ENCODE measurements around the gene DOLK.

The DOLK gene

DNA sequence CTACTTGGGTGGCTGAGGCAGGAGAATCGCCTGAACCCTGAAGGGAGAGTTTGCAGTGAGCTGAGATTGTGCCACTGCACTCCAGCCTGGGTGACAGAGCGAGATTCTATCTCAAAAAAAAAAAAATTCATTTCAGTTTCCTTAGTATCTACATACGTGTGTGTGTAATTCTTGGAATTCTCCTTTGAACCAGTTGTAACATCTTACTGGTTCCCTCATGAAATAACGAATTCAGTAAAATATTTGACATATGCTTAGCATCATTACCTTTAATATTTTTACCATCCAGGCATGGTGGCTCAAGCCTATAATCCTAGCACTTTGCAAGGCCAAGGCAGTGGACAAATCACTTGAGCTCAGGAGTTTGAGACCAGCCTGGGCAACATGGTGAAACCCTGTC, 17.8 kb downstream of the DOLK start:
- DNase-seq, result no peak

GRCh38 chr9:128928624-128929023, 18.8 kb downstream of the DOLK start:
- DNase-seq, result no peak

- DNase-seq, result no peak
Observed at GRCh38 chr9:128927731-128928411, 19.5 kb downstream of the DOLK start.

GRCh38 chr9:128923493-128923883, 23.9 kb downstream of the DOLK start:
- no peak for DNase-seq

DNA sequence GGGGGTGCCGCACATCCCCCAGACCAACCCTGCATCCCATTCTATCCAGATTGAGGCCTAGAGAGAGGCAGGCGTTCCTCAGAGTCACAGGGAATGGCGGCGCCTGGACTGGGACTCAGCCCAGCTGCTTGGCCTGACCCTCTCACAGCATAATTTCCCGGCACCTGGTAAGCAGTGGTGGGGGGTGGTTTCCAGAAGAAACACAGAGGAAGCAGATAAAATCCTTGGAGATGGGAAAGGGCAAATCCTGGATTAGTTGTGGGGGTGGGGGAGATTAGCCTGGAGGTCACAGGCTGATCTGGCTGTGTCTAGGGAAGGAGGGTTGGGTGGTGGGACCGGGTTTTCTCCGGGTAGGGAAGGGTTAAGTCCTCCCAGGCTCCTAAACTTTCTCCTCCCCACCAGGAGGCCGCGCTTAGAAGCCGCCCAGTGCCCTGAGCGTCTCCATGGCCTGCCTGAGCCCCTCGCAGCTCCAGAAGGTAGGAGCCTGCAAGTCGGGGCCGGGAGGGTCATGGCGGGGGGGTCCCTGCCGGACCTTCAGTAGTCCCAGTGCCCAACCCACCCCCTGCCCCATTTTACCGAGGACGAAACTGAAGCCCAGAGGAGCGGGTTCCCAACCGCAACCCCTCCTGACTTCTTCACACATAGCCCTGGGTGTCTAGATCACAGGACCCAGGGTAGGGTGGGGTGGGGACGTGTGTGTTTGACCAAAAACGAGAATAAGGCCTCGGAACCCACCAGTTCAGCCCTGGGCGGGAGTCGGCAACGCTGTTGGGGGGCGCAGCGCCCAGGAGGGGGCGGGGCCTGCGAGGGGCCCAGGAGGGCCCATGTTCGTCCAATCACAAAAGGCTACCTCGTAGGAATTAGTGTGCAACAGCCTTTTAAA, 25.3 kb downstream of the DOLK start:
- no peak for DNase-seq

DNA sequence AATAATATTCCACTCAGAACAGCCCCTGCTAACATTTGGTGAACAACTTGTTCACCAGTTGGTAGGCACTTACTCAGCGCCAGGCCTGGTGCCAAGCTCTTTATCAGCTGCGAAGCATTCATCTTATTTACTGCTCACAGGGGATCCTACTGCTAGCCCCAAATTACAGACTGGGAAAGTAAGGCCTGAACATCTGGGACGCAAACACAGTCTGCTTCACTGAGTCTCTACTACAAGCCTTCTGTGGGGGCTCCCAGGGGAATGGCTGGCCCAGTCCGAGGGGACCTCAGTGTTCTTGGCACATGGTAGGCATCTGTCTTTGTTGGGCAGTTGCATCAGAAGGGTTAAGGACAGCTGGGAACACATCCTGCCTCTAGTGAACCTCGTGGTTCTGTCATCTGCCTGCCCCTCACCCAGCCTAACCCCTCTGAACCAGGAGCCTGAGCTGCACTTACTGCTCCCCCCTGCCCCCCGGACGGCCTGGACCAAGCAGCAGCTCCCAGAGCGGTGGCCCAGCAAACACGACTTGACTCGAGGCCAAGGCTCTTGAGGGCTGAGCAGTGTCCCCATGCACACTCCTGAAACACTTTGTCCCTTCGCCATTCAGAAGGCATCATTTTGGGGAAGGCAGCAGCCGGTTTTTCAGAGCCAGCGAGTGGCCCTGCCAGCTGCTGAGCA, 26.9 kb downstream of the DOLK start, which contains the start of gene PHYHD1:
Gene PHYHD1 (plus strand): TSS at position 602 of the 678 bp plus-strand sequence. CDS start 1,342 bp downstream, outside the sequence.
- no peak for DNase-seq

DNA sequence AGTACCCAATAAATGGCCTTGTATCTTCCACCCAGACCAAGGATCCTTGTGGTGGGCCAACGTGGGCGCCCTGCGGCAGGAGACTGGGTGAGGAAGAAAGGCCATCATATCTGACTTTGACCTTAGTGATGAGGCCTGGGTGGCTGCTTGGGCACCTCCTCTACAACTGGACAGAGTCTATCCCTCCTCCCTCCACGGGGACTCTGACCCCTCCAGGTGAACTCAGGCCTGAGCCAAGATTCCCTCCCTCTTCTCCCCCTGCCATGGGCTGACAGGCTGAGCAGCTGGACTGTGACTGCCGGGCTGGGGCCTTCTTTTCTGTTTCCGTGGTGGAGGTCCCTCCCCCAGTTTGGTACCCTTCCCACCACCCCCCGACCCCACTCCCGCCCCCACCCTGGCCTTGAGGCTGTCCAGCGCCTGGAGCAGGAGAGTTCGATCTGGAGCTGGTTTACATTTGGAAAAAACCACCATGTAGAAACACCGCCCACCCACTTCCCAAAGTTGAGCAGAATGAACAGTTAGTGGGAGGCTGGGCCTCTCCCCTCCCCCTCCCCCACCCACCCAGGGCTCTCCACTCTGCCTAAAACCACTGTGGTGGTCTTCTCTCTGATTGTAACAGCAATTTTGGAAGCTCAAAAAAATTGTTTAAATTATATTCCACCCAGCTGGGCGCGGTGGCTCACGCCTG, 27.9 kb downstream of the DOLK start:
- DNase-seq, result no peak

GRCh38 chr9:128918921-128919320, 28.5 kb downstream of the DOLK start:
- DNase-seq, result no peak

DNA sequence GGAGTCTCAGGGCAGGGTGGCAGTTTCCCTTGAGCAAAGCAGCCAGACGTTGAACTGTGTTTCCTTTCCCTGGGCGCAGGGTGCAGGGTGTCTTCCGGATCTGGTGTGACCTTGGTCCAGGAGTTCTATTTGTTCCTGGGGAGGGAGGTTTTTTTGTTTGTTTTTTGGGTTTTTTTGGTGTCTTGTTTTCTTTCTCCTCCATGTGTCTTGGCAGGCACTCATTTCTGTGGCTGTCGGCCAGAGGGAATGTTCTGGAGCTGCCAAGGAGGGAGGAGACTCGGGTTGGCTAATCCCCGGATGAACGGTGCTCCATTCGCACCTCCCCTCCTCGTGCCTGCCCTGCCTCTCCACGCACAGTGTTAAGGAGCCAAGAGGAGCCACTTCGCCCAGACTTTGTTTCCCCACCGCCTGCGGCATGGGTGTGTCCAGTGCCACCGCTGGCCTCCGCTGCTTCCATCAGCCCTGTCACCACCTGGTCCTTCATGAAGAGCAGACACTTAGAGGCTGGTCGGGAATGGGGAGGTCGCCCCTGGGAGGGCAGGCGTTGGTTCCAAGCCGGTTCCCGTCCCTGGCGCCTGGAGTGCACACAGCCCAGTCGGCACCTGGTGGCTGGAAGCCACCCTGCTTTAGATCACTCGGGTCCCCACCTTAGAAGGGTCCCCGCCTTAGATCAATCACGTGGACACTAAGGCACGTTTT, 30.1 kb downstream of the DOLK start:
- no peak for DNase-seq

- DNase-seq, result no peak
Observed at GRCh38 chr9:128916745-128917144, 30.7 kb downstream of the DOLK start.

GRCh38 chr9:128916204-128916603, 31.2 kb downstream of the DOLK start:
- no peak for DNase-seq

DNA sequence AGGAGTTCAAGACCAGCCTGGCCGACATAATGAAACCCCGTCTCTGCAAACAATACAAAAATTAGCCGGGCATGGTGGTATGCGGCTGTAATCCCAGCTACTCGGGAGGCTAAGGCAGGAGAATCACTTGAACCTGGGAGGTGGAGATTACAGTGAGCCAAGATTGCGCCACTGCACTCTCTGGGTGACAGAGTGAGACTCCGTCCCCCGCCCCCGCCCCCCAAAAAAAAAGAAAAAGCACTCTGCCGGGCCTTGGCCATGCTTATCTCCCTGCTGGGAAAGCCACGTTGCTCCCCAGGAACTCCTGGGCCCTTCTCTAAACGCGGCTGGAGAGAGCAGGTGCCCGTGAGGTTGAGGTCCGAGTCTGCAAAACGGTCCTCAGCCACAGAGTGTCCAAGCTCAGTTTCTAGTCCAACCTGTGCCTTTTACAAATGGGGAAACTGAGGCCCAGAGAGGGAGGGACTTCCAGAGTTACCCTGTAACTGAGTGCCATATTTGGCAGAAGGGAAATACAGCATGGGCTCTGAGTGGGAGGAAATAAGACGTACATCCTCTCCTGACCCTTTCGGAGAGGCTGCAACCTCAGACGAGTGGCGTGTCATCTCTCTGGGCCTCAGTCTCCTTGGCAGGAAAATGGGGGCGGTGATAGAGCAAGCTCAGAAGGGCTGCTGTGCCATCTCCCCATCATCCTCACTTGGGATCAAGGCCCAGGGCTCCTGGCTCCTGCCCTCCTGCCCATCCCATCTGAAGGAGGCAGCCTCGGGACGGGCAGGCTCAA, 33.2 kb downstream of the DOLK start:
- no peak for DNase-seq

- no peak for DNase-seq
Observed at GRCh38 chr9:128913048-128913900, 34.1 kb downstream of the DOLK start.

DNA sequence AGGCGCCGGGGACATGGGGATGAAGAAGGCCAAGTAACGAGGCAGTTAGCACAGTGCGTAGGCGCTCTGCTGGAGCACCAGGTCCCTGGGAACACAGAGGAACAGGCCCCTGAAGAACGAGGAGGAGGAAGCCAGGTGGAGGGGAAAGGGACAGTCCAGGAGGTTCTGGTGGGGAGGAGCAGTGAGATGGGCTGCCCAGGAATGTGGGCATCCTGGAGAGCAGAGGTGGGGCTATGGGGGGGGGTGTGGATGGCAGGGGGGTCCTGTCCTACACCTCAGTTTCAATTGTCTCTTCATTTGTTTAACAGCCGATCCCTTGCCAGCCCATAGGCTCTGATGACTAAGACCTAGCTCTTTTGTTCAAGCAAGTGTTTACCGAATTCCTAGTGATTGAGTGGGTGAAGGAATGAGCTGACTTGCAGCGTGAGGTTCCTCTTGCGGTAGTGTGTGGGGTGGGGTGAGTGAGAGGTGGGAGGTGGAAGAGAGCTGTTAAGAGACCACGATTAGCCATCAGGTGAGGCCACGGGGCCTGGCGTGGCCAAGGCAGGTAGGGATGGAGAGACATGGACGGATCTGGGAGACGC, 35.0 kb downstream of the DOLK start:
- no peak for DNase-seq

GRCh38 chr9:128911529-128912035, 35.8 kb downstream of the DOLK start:
- DNase-seq, result no peak

- no peak for DNase-seq
Observed at GRCh38 chr9:128910906-128911305, 36.5 kb downstream of the DOLK start.

DNA sequence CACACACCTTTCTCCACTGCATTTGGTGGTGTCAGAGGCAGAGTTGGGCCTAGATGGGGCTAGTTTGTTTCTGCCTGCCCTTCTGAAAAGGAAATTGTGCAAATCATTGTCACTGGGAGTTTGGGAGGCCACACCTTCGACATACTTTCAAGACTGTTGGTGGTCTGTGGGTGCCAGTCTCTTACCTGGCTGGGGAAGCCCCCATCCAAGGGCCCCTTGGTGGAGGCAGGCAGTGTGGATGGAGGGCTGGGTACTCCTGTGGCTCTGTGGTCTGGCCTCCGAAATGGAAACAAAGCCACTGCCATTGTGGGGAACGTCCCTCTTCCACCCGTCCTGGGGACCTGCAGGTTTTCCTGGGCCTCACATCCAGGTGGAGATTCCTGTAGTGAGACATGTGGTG, 37.5 kb downstream of the DOLK start:
- DNase-seq, result no peak

GRCh38 chr9:128908372-128908771, 39.0 kb downstream of the DOLK start:
- no peak for DNase-seq

GRCh38 chr9:128906741-128907140, 40.7 kb downstream of the DOLK start:
- DNase-seq, result no peak

DNA sequence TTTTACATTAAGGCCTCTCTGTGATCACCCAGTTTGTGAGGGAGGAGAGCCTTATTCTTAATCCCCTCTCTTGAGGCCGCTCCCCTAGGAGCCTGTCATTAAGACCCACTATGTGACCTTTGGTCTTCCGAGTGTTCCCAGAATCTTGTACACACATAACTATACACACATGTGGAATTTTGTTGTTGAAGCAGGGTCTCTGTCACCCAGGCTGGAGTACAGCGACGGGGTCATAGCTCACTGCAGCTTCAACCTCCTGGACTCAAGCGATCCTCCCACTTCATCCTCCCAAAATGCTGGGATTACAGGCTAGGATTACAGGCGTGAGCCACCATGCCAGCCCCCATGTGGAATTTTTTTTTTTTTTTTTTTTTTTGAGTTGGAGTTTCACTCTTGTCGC, 41.4 kb downstream of the DOLK start:
- no peak for DNase-seq
